Retinal pigment epithelial cell (primary cell): Measurements from ENCODE around the gene TSHB.

ENCODE experiments used
- DNase-seq: peaks from one replicate; pipeline ENCODE4 v3.0.0-alpha.2; 2010; ENCODE audit warnings: low read depth
- H3K4me3 ChIP-seq: 2 replicates; pipeline ENCODE4 v1.5.1; 2011; ENCODE audit warnings: mild to moderate bottlenecking, low read length, control low read depth, moderate library complexity
- CTCF ChIP-seq: conservative IDR thresholded peaks from 2 replicates; pipeline ENCODE4 v1.5.1; 2011; ENCODE audit warnings: low read depth, low read length, control low read depth, inconsistent platforms

The TSHB gene

GRCh38 chr1:115036814-115037507 is 7.3 kb downstream of the TSHB start:
- DNase-seq: no peak
- H3K4me3 ChIP-seq: no peak overlapping the region
- no peak for TF ChIP-seq CTCF

DNA sequence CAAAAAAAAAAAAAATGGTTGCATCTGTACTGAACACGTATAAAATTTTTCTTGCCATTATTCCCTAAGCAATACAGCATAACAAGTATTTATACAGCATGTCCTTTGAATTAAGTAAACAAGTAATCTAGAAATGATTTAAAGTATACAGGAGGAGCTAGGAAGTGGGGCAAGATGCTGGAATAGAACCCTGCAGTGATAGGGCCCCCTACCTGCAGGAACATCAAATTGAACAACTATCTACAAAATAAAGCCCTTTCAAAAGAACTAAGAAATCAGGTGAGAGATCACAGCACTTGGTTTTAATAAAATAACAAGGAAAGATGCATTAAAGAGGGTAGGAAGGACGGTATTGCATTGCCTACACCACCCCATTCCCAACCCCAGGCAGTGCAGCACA is 10.9 kb downstream of the TSHB start:
- peak; percentile 19 for TF ChIP-seq CTCF
- no peak overlapping the region for H3K4me3 ChIP-seq
- DNase-seq: no peak

- DNase-seq: no peak
- peak; percentile 64 for TF ChIP-seq CTCF
- H3K4me3 ChIP-seq: no peak overlapping the region
Measured at GRCh38 chr1:115041654-115042053, 12.0 kb downstream of the TSHB start.

DNA sequence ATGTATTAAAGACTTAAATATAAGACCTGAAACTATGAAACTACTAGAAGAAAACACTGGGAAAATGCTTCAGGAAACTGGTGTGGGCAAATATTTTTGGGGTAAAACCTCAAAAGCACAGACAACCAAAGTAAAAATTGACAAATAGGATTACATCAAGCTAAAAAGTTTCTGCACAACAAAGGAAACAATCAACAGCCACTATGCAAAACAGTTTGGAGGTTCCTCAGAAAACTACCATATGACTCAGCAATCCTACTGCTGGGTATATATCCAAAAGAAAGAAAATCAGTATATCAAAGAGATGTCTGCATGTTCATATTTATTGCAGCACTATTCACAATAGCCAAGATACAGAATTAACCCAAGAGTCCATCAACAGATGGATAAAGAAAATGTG is 17.1 kb downstream of the TSHB start:
- no peak for DNase-seq
- H3K4me3 ChIP-seq: no peak overlapping the region
- no peak for TF ChIP-seq CTCF

DNA sequence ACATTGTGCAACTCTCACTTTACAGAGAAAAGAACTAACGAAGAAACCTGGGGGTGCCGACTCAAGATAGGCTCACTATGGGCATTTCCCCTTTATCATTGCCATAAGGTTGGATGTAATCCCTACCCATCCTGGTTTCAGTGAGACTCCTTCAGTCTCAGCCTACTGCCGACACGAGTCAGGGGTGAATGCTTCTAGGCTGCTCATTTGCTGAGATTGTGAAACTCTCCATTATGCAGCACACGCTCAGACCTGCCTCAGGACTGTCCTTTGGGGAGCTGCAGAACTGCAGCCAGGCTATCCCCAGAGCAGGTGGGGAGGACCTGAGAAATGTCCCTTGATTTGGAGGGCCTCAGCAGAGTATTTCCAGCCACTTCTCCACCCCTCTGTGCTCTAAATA is 22.2 kb downstream of the TSHB start:
- TF ChIP-seq CTCF: no peak
- no peak for DNase-seq
- H3K4me3 ChIP-seq: no peak overlapping the region

DNA sequence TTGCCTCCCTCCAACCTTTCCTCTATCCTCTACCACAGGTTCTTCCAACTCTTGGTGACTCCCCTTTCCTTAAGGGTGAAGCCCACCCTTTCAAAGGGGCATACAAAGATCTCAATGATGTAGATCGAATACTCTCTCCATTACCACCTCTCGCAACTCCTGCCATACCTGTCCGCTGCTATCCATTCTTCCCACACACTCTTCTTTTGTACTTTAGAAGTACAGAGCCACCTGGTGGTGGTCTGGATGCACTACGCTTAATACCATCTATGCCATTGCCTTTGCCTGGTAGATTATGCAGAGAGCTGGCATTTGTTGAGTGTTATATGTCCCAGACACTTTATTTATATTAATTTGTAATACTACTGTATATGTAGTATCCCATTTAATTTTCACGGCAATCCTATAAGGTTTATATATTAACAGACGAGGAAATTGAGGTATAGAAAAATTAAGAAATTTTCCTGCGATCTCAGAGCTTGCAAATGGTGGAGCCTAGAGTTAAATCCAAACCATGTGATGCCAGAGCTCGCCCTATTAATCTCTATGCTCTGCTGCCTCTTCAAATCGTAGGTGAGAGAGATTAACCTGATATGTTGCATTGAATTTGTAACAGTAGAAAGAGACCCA is 22.9 kb downstream of the TSHB start:
- no peak overlapping the region for H3K4me3 ChIP-seq
- peak; percentile 87 for TF ChIP-seq CTCF
- no peak for DNase-seq

GRCh38 chr1:115056395-115056798 is 26.8 kb downstream of the TSHB start:
- peak; percentile 85 for DNase-seq
- TF ChIP-seq CTCF: no peak
- peak overlapping the region; percentile 16 for H3K4me3 ChIP-seq
